Eye (tissue), 1 donor: ENCODE data around the gene HSPA9.

Source experiments
- DNase-seq: peaks from one replicate; pipeline ENCODE4 v3.0.0-alpha.2; 2015

Gene HSPA9

DNA sequence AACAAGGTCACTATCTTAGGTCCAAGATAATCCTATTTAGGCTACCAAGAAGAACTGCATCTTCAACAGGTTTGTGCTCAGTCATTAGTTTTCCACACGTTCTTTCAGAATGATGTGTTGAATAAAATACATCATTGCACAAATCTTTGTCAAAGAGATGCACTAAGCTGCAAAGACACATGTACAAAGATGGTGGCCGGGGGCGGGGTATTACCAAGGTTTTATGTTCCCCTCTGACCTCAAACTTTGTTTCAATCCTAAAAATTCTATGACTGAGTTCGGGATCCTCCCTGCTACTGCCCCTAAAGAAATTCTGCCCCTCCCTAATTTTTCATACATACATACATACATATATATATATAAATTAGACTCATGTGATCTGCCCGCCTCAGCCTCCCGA lies 14.2 kb downstream of the HSPA9 start:
- no peak for DNase-seq

DNA sequence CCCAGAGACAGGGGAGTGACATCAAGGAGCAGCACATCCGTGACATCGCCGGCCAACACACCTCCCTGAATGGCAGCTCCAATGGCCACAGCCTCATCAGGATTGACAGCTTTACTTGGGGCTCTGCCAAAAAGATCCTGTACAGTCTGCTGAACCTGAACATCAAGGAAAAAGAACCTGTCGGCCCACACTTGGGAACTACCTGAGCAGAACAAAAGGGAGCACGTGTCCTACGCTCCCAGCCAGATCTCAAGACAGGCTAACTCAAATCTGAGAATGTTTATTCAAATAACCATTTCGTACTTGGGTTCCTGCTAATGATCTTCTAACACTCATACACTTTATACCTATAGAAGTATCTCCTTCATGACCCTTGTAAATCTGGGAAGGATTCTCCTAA lies 15.3 kb downstream of the HSPA9 start:
- no peak for DNase-seq

DNA sequence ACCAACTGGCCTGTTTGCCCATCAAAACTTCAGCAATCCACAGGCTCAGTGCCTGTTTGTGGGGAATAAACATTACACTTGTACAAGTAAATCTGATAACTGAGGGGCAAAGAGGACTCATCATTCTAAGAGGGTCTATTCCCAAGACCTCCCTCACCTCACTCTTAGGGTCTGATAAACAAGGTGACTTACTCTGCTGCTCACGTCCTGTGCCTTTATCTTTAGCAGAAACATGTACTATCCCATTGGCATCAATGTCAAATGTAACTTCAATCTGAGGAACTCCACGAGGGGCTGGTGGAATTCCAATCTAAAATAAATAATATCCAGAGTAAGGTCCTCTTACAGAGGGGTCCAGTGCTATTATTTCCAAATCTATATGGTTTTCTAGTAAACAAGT lies 17.5 kb downstream of the HSPA9 start:
- no peak for DNase-seq

DNA sequence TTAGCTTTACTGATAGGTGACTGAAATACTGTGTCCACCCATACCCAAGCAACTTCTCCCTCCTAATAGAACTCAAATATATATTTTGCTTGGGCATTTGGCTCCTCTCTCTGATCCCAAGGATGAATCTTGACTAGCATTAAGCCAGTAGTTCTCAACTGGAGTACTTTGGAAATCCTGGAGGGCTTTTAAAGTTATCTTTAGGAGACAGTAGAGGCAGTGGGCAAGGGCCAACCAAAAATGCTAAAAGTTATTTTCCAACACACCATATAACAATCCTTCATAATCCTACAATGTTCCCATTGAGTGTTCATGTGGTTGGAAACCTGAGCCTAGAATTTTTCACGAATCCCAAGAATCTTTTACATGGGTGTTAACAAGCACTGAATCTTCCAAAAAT lies 21.1 kb downstream of the HSPA9 start:
- no peak for DNase-seq

DNA sequence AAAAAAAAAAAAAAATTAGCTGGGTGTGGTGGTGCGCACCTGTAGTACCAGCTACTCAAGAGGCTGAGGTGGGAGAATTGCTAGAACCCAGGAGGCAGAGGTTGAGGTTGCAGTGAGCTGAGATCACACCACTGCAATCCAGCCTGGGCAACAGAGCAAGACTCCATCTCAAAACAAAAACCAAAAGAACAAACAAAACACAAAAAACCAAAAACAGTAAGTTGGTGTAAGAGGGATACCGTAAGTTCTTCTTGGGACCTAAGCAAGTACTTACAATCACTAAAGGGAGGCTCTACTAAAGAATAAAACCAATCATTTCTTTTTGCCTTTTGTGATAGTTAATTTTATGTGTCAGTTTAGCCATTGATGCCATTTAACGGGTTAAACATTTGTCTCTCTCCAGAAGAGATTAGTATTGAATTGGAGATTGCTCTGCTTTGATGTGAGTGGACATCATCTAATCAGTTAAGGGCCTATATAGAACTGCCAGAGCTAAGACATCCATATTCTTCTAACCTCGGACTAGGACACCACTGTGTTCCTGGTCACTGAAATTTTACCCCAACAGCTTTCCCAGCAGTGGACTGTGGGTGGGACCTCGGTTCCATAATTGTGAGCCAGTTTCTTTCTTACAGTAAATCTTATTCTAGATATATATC lies 21.6 kb downstream of the HSPA9 start:
- DNase-seq, result no peak

DNA sequence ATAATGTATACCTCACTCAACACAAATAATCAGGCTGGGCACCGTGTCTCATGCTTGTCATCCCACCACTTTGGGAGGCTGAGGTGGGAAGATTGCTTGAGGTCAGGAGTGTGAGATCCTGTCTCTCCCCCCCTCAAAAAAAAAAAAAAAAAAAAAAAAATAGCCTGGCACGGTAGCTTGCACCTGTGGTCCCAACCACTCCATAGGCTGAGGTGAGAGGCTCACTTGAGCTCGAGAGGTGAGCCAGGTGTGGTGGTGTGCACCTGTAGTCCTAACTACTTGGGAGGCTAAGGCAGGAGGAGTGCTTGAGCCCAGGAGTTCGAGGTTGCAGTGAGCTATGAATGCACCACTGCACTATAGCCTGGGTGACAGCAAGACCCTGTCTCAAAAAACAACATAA lies 22.5 kb downstream of the HSPA9 start:
- DNase-seq, result no peak

DNA sequence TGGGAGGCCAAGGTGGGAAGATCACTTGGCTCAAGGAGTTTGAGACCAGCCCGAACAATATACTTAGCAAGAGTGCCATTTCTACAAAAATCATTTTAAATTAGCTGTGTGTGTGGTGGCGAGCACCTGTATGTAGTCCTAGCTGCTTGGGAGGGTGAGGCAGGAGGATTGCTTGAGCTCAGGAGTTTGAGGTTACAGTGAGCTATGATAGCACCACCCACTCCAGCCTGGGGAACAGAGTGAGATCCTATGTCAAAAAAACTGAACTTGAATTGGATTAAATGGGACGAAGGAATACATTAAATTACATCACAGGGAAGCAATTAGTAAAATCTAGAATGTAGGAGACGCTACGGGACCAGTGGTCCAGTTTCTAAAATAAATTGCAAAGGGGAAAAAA lies 25.8 kb downstream of the HSPA9 start:
- no peak for DNase-seq

DNA sequence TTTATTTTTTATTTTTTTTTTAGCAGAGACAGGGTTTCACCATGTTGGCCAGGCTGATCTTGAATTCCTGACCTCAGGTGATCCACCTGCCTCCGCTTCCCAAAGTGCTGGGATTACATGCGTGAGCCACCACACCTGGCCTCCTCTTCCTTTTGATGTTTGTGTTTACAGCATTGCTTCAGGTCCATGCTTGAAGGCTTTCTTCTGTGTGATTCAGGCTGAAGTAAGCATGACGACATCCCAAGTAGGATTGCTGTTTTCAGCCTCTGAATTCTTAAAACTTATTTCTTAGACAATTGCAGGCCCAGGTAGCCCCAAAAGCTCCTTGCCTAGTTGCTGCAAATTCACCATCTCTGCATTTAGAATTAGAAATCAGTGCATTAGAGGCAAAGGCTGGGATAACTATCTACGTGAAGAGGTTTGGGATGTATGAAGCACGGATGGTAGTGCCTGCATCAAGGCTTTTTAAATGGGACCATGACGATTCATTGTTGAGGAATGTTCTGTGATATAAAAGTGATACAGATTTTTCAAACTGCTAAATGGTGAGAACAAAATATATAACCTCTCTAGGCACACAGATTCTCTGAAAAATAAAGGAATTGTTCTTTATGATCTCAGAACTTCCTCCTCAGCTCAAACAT lies 29.2 kb downstream of the HSPA9 start:
- DNase-seq, result no peak

DNA sequence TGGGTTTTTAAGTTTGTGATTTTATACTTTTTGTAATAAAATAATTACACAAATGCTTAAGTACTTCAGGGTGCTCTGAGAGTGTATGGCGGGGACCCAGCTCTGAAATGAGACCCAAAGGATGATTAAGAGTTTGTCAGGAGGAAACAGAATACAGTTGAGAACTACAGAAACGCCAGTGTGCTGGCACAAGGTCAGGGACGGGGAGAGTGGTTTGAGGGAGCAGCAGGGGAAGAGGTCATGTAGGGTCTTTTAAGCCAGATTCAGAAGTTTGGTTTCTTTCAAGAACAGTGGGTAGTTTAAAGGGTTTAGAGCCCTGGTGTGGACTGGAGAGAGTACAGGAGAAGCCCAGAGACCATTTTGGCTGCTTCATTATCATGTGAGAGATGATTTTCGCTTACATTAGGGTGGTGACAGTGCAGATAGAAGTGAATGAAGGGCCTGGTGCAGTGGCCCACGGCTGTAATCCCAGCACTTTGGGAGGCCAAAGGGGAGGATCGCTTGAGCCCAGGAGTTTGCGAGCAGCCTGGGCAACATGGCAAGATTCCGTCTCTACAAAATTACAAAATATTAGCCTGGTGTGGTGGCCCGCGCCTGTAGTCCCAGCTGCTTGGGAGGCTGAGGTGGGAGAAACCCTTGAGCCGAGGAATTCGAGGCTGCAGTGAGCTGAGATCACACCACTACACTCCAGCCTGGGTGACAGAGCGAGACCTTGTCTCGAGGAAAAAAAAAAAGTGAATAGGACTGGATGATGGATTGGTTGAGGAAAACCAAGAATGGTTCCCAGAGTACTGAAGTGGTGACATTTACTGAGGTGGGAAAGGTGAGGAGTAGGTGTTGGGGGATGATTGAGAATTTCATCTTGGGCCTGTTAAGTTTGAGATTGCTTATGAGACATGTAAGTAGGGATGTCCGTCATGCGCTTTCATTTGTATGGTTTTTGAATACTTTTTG lies 30.7 kb downstream of the HSPA9 start:
- DNase-seq, result no peak

DNA sequence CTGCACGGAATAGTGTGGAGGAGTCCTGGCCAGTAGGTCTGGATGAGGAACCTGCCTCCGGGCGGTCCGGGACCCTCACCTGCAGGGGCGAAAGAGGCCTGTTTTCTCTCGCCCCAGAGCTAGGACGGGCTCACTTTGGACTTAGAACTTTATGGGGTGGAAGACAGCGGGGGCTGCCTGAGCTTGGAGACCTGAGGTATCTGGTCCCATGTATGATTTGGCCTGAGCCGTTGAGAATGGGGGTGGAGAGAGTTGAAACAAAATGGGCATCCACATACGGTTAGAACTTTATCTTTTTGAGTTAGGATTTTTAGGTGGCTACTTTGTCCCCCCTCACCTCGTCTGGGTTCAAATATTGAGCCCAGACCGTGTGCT lies 31.5 kb downstream of the HSPA9 start:
- no peak for DNase-seq

DNA sequence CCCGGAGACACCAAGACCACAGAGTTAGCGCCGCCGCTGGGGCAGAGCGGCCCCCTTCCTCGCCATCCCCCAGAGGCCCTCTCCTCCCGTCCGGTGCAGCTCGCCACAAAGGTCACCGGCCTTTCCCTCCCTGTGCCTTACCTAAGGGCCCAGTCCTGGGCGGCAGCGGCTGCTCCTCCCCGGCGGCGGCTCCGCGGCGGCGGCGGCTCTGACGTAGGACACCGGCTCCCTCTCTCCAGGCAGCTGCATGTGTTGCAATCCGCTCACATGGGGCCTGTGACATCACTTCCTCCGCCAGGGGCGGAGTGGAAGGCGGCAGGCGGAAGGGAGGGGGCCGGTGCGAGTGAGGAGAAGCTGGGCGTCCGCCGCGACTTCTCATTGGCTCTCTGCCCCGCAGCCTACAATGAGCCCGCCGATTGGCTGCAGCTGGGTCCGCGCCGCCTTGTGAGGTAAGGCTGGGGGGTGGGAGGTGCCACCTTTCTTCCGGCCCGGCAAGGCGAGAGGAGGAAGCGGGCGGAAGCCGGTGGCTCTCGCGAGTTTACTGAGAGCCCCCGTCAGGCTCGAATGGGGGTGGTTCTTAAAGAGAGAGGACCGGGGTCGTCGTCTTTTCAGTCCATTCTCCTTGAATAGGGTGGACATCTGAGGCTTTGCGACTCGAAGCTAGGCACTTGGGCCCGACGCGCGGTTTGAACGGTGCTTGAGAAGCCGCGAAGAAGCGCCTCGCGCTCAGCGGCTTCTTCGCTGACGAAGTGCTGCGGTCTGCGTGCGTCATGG lies 32.1 kb downstream of the HSPA9 start, which contains the start of gene ETF1:
TSS of gene ETF1 (minus strand) at position 281 of the 774 bp plus-strand sequence. CDS start 318 bp downstream, outside the sequence.
- peak; percentile 100 for DNase-seq

DNA sequence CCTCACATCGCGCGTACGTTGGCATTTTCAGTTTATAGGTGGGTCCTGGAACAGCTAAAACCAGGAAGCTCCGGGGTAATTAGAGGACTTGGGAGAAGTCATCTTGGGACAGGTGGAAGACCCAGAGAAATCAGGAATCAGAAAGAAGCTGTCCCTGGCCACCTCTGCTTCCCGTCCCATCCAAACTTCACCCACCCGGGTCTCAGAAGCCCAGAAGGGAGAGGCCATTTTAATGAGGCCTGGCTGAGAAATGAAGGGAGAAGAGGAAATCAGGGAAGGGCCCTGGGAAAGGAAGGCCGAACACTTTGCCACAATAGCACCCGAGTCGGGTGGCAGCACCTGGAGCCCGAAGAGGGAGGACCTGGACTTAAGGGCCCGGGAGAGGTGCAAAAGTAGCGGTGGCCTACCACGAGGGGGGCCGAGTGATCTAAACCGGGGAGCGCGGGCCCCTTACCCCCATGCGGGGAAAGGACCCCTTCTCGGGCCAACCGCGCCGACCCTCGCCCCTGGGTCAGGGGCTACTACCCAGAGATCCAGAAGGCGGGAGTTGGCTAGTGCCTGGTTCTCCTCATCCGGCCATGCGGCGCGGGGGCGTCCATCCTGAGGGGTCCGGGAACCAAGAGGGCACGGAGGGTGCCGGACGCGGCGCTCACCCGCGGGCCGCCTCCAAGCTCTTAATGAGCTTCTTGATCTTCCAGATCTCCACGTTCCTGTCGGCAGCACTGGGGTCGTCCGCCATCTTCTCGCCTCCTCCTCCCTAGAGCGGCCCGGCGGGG lies 32.8 kb downstream of the HSPA9 start:
- DNase-seq, result peak; percentile 48

DNA sequence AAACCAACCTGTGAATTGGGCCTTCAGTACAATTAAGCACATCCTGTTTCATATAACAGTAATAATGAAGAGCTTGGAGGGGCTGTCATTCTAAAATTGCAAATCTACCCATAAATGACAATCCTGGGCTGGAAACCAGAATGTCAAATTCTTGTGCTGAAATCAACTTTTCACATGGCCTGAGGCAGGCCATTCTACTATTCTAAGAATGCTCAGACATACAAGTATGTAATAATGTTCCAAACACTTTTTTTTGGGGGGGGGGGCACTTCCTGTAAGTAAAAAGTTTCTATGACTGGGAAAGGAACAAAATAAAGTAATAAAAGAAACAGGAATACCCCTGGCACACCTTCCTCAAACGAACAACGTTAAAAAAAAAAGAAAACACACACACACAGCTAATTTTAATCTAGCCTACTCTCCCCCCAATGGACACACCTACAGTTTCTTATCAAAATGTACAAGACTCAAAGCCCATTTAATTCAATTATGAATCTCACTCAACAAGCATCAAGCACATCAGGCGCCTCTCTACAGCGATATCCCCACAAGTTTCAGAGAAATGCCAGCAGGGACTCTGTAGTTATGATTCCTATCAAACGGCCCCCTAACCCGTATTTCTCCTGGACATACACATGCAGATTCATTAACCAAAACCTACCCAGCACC lies 33.6 kb downstream of the HSPA9 start:
- no peak for DNase-seq

DNA sequence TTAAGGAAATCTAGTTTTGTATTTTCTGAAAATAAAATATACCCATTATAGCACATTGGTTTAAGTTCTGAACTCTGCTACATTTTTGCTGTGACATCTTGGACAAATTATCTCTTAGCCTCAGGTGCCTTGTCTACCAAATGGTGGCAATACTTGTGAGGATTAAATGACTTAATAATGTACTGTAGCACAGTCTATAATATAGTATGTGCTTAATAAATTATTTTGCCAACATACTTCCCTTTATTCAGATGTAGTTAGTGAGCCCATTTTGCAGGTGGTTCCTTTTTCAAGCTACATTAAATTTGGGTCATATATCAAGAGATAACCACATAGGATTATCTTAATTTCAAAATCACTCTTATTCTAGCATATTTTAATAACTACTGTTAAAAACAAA lies 35.4 kb downstream of the HSPA9 start:
- DNase-seq, result no peak

DNA sequence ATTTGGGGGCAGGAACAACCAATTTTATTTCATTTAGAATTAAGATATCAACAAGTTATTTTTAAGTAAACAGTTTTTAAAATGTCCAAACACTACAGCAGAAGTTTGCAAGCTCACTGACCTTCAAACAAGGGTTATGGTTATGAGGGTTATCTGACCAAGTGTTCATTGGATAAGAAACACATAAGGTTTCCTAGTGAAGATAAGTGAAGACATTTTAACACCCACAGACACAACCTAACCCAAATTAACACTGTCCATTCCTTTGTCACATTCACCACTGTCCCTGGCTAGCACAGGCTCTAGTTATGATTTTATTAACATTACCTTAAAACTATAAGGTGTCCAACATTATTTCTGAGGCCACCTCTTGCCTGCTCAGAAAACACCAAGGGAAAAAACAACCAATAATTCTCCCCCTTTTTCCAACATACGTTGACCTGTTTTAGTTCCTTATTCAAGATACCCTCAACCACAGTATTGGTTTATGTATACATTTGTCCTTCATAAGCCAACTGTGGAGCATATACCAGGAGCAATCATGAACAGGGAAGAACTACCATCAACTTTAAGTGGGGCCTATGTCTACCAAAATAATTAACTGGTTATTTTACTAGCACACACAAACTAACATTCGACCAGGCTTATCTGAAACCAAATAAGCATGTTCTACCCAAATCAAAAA lies 36.1 kb downstream of the HSPA9 start:
- DNase-seq, result no peak

DNA sequence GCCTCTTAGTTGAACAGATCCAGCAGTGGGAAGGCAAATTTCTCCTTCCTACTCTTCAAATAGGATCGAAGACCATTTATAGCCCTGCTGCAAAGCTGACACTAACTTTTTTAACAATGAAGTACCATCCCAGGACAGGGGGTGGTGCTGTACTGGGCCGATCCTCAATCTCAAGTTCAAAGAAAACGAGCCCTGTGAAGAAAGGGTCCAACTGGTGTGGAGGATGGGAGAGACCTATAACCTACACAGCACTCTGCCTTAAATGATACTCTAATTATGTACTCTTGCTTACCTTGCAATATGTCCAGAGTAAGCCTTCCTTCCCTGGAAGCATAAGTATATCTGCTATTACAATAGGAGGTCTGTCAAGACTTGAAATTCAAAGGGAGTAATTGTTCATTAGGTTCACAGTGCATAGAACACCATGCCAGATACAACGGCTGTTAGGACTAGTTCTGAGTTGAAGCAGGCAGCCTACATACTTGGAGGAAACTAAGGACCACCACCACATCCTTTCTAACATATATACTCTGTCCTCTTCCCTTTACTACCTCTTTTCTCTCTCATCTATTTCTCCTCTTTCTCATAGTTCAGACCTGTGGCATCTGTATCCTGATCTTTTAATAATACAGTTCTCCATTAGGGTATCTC lies 38.4 kb downstream of the HSPA9 start:
- DNase-seq, result no peak

DNA sequence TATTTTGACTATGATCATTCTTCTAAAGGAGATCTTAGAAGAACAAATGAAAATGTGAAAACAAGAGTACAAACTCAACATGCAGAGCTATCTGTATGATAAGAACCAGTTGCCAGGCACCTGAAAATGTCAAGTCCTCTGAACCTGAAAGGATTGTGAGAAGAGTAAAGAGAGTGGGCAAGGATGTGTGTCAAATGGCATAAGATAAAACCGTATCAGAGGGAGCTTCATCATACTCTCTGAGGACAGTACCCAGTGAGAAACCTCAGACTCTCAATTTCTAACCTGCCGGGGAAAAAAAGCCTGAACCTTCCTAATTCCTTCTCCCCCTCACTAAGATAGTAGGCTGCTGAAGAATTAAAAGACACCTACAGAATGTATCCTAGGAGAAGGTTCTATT lies 39.0 kb downstream of the HSPA9 start:
- DNase-seq, result no peak

DNA sequence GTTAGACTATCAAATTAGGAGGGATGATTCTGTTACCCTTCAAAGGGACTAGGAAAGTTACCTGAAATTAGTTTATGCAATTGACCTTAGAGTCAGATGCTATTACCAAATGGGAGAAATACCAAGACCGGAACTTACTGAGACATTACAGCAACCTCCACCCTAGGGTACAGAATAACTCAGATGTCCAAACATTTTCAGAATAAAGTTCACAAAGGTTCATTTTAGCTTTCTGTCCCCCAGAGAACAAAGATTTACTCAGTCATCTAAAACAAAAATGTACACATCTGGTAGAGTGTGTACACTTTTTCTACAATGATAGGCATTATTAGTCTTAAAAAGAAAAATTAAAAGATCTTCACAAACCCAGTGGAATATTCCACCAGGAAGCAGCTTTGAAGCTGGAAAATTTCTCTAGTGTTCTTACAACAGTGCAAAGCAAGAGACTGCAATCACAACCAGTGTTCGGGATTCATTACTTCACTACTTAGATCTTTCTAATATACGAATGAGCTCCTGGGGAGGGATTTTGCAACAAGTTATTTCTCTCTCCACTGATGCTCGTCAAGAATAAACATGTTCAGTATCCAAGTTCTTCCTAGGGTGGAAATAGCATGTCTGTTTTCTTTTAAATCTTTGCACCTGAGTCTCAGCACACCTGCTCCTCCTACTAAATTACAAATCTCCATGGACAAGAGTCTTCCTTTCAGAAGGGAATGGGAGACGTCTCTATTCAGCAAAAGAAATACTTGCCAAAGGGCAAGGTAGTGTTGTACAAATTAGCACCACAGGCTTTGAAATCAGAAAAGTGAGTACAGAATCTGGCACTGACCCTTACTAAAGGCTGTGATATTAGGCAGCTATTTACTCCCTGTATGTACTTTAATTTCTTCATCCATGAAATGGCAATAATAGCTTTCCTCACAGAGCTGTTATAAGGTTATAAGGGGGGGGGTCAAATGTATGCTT lies 40.9 kb downstream of the HSPA9 start:
- DNase-seq, result no peak

DNA sequence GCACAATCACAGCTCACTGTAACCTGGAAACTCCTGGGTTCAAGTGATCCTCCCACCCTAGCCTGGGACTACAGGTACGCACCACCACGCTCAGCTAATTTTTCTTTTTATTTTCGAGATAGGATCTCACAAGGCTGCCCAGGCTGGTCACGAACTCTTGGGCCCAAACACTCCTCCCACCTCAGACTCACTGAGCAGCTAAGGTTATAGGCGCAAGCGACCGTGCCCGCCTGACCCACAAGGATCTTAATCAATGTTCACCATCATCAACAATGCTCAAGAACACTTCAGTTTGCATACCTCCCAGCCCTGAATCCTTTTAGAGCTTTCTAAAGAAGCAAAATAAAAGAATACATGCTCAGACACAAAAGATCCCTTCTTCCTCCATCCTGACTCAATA lies 45.4 kb downstream of the HSPA9 start:
- no peak for DNase-seq
